HepG2 (cell line): ENCODE measurements around the gene DUSP15. TPM values are rescaled to one million over a fixed set of nuclear protein-coding genes. Genes with fewer than 3 reads are reported as not detected.

Experiments used
- ATAC-seq: fragments of 200-7000 bp; cut with Tn5 transposase; 3 replicates; pipeline ENCODE4 v1.9.1; 2020; ENCODE audit warnings: mild to moderate bottlenecking, moderate library complexity
- BruUV-seq: library from RNA; stranded (reverse); fragments of 400-500 nt; replicated peaks from 2 replicates; lab custom pipeline; 2021; lab: Mats Ljungman, UMichigan
- CTCF ChIA-PET: fragments of 300-600 bp; formaldehyde crosslinking; extraction: SDS; loops from one replicate; lab custom pipeline; 2021; ENCODE audit warnings: low total read pairs, inconsistent platforms, low intra/inter-chr PET ratio; lab: Yijun Ruan, JAX
- POLR2A ChIA-PET: fragments of 350-600 bp; sonication (Branson Sonifier 250); formaldehyde crosslinking; loops from one replicate; lab custom pipeline; 2020; ENCODE audit warnings: antibody characterized with exemption, inconsistent platforms; lab: Yijun Ruan, JAX
- DNase-seq: peaks from one replicate; pipeline ENCODE4 v3.0.0-alpha.2; 2015; ENCODE audit warnings: low spot score
- FAIRE-seq: peaks from 3 replicates; lab custom pipeline; 2011; peaks lifted over from hg19 to GRCh38; lab: Jason Lieb, UNC
- H2AFZ ChIP-seq: one replicate; pipeline ENCODE4 v1.6.1; 2011; ENCODE audit warnings: low read length, inconsistent platforms
- H3K27ac ChIP-seq: fragments of 300-600 bp; 3 replicates; pipeline ENCODE4 v1.8.0; 2011; ENCODE audit warnings: mixed run types, mild to moderate bottlenecking, mixed read lengths, low read length, inconsistent platforms; ENCODE audit not compliant: insufficient read depth; ENCODE audit errors: extremely low read length
- H3K27me3 ChIP-seq, 2 experiments: fragments of 200-600 bp in 1 of 2; 2 replicates in 1 of 2; 3 replicates in 1 of 2; pipeline versions ENCODE4 v1.6.0 to v1.8.0; 2011; ENCODE audit warnings: low read length in 2 of 2, mild to moderate bottlenecking in 2 of 2, moderate library complexity in 2 of 2, inconsistent platforms in 1 of 2; ENCODE audit not compliant: insufficient read depth in 2 of 2, control insufficient read depth in 1 of 2
- H3K36me3 ChIP-seq, 2 experiments: fragments of 200-600 bp in 1 of 2; replicated peaks in 1 of 2; 2 replicates in 1 of 2; 3 replicates in 1 of 2; pipeline versions ENCODE4 v1.5.1 to v1.8.0; 2011; ENCODE audit warnings: low read length in 2 of 2, inconsistent platforms in 1 of 2; ENCODE audit not compliant: insufficient read depth in 2 of 2, control insufficient read depth in 1 of 2
- H3K4me1 ChIP-seq: 2 replicates; pipeline ENCODE4 v1.5.1; 2012; ENCODE audit warnings: low read length, inconsistent platforms; ENCODE audit not compliant: insufficient read depth
- H3K4me2 ChIP-seq: 2 replicates; pipeline ENCODE4 v1.6.0; 2011; ENCODE audit warnings: low read depth, low read length, inconsistent platforms
- H3K4me3 ChIP-seq, 3 experiments: fragments of 200-600 bp in 1 of 3; sonication (generic), shearing (Covaris generic) in 1 of 3; replicated peaks in 1 of 3; 2 replicates each; pipeline ENCODE4 v1.5.1; 2011 to 2016; ENCODE audit warnings: low read length in 3 of 3, inconsistent platforms in 2 of 3, low read depth in 2 of 3, mild to moderate bottlenecking in 2 of 3, control low read depth in 1 of 3, mixed read lengths in 1 of 3; ENCODE audit not compliant: insufficient read depth in 1 of 3
- H3K79me2 ChIP-seq: one replicate; pipeline ENCODE4 v1.6.1; 2011; ENCODE audit warnings: low read length, inconsistent platforms; ENCODE audit not compliant: insufficient read depth
- H3K9ac ChIP-seq: 2 replicates; pipeline ENCODE4 v1.6.0; 2011; ENCODE audit warnings: mild to moderate bottlenecking, low read depth, low read length, inconsistent platforms; ENCODE audit not compliant: insufficient read depth
- H3K9me3 ChIP-seq: 2 replicates; pipeline ENCODE4 v1.5.1; 2012; ENCODE audit warnings: mild to moderate bottlenecking, low read length
- H4K20me1 ChIP-seq: 2 replicates; pipeline ENCODE4 v1.6.0; 2011; ENCODE audit warnings: inconsistent platforms, mild to moderate bottlenecking, low read length, moderate library complexity; ENCODE audit not compliant: insufficient read depth
- DBP ChIP-seq: sonication (generic); formaldehyde crosslinking; IDR thresholded peaks from 2 replicates; pipeline ENCODE4 v1.4.0; 2020; ENCODE audit warnings: missing genetic modification reagents; ENCODE audit errors: not compliant biosample characterization
- SYNCRIP ChIP-seq: fragments of 200-400 bp; formaldehyde crosslinking; IDR thresholded peaks from 2 replicates; pipeline ENCODE4 v1.6.1; 2018; ENCODE audit warnings: mild to moderate bottlenecking, low read depth, low read length; ENCODE audit not compliant: insufficient read depth
- ZFAT ChIP-seq: sonication (generic); formaldehyde crosslinking; conservative IDR thresholded peaks from 2 replicates; pipeline ENCODE4 v1.8.1; 2023; ENCODE audit warnings: missing genetic modification reagents, inconsistent platforms
- ZFP91 ChIP-seq: sonication (generic); formaldehyde crosslinking; IDR thresholded peaks from 2 replicates; pipeline ENCODE4 v1.9.0; 2022; ENCODE audit warnings: missing genetic modification reagents, mild to moderate bottlenecking, borderline replicate concordance
- ZNF768 ChIP-seq: sonication (generic); formaldehyde crosslinking; IDR thresholded peaks from 2 replicates; pipeline ENCODE4 v1.4.0; 2020; ENCODE audit warnings: missing genetic modification reagents
- WGBS: methylation state at CpG from one replicate; pipeline ENCODE4 v1.1.6; 2017; ENCODE audit warnings: low lambda C conversion rate; 5-methylcytosine and 5-hydroxymethylcytosine counted together
- in situ Hi-C: cut with HindIII; loops from 2 replicates; pipeline ENCODE4 v1.10.0; 2017; ENCODE audit warnings: low pct_unique_long_range_greater_than_20kb; ENCODE audit not compliant: extremely low pct_ligation_motif_present
- intact Hi-C: fragments of 100-400 bp; cut with micrococcal nuclease; formaldehyde crosslinking; loops from one replicate; pipeline ENCODE4 v1.10.0; 2022; ENCODE audit not compliant: unreplicated experiment
- polyA plus RNA-seq, 8 experiments: library from polyadenylated mRNA; depleted of rRNA in 3 of 8; stranded (reverse) in 7 of 8; unstranded in 1 of 8; fragments of >200 nt; fragmentation: Illumina TruSeq in 4 of 8; extraction: Trizol in 4 of 8; gene quantifications; 2 replicates each; pipeline versions ENCODE4 v1.2.1 to v1.2.3, GENCODE V29; 2011 to 2016; ENCODE audit warnings: low read depth in 4 of 8, missing spikeins in 1 of 8, mixed read lengths in 1 of 8; ENCODE audit not compliant: insufficient read depth in 1 of 8
- total RNA-seq, 5 experiments: library from RNA; depleted of rRNA; stranded (reverse); fragments of >200 nt; fragmentation: Illumina TruSeq; extraction: Trizol; gene quantifications; 2 replicates each; pipeline ENCODE4 v1.2.3, GENCODE V29; 2016; ENCODE audit warnings: low read depth in 1 of 5

Gene DUSP15
- total and polyA plus RNA-seq, 2 of the 13 experiments (the other 11 are each of a cell fraction or from before 2014, with no cell fraction given), result 0.17 to 0.93 TPM

GRCh38 chr20:31845300-31845863 lies 24.9 kb downstream of the DUSP15 start, which contains the start of gene FOXS1:
FOXS1 (minus strand) TSS chr20:31845604; CDS start chr20:31845542, 62 bp downstream.
- H3K9me3 ChIP-seq, result no peaks in the 10 kb centered on the region
- 47% methylated on average over 19 of the region's 21 CpGs for WGBS
- TF ChIP-seq SYNCRIP (no peak), ZFP91 (CRISPR knock-in tag) (peak; percentile 40; the same call in 1 of the 2 replicates), ZFAT (CRISPR knock-in tag) (no peak), ZNF768 (CRISPR knock-in tag) (0 out of 2 replicates have a peak, but pooled peaks have one; percentile 1), DBP (no peak)
- intact Hi-C loops, result no loop called here
- H3K4me2 ChIP-seq, result no peak within 1 kb of the TSS
- no TSS peak for BruUV-seq
- no peaks in the 10 kb centered on the region for H4K20me1 ChIP-seq
- H3K27ac ChIP-seq, result no peak within 1 kb of the TSS
- no peak within 1 kb of the TSS for H2AFZ ChIP-seq
- H3K36me3 ChIP-seq, result no peaks in the 10 kb centered on the region
- ATAC-seq (no peak; the same call in 2 of the 3 replicates), FAIRE-seq (no peak), DNase-seq (no peak)
- H3K4me1 ChIP-seq, result peaks cover 8% of the 10 kb centered on the region; the same call in 1 of the 2 replicates
- in situ Hi-C loops, result no loop called here
- ChIA-PET POLR2A (no interaction called here), CTCF (interaction anchor here (3.7 kb wide), 1 partner anchor 22 kb away, joined by 70 read pairs; no protein-coding TSS in a partner anchor)
- H3K9ac ChIP-seq, result no peak within 1 kb of the TSS
- H3K27me3 ChIP-seq, result peaks cover 22 to 79% of the 10 kb centered on the region in 2 experiments
- H3K4me3 ChIP-seq, result no peak within 1 kb of the TSS
- H3K79me2 ChIP-seq, result no peaks in the 10 kb centered on the region
